HG02884 (cell line): ENCODE results near the gene COG7.
"Not testable (repeated sequence)": the region's sequence is repeated elsewhere in the genome, so short reads cannot be mapped to it uniquely, and the experiment has no call there.

ENCODE experiments used
- ATAC-seq: cut with Tn5 transposase; IDR thresholded peaks from one replicate; pipeline ENCODE4 v1.9.1; 2021; ENCODE audit warnings: mild to moderate bottlenecking, moderate library complexity; ENCODE audit not compliant: unreplicated experiment

COG7 gene

GRCh38 chr16:23478566-23478965 lies 25.6 kb upstream of the COG7 start:
- no peak for ATAC-seq

- ATAC-seq = no peak
Measured at GRCh38 chr16:23476289-23476688, 23.3 kb upstream of the COG7 start.

- no peak for ATAC-seq
Measured at GRCh38 chr16:23469814-23470213, 16.8 kb upstream of the COG7 start.

GRCh38 chr16:23466162-23466885 lies 13.3 kb upstream of the COG7 start:
- ATAC-seq = no peak

- no peak for ATAC-seq
Measured at GRCh38 chr16:23465179-23465578, 12.2 kb upstream of the COG7 start.

GRCh38 chr16:23464196-23464595 lies 11.2 kb upstream of the COG7 start:
- ATAC-seq = no peak

GRCh38 chr16:23462994-23463393 lies 10.0 kb upstream of the COG7 start:
- ATAC-seq = not testable (repeated sequence)

GRCh38 chr16:23453338-23454052 lies 506 bp upstream of the COG7 start:
- ATAC-seq = no peak

- ATAC-seq = no peak
Measured at GRCh38 chr16:23452221-23452571, 793 bp downstream of the COG7 start.

GRCh38 chr16:23448392-23448791 lies 4.6 kb downstream of the COG7 start:
- no peak for ATAC-seq

GRCh38 chr16:23437542-23437941 lies 15.4 kb downstream of the COG7 start:
- not testable (repeated sequence) for ATAC-seq

GRCh38 chr16:23436951-23437350 lies 16.0 kb downstream of the COG7 start:
- no peak for ATAC-seq

GRCh38 chr16:23435500-23435899 lies 17.5 kb downstream of the COG7 start:
- ATAC-seq = no peak

- ATAC-seq = no peak
Measured at GRCh38 chr16:23434380-23434779, 18.6 kb downstream of the COG7 start.

GRCh38 chr16:23433261-23433920 lies 19.6 kb downstream of the COG7 start:
- no peak for ATAC-seq

- ATAC-seq = no peak
Measured at GRCh38 chr16:23432176-23433128, 20.5 kb downstream of the COG7 start.

- ATAC-seq = no peak
Measured at GRCh38 chr16:23428351-23428750, 24.6 kb downstream of the COG7 start.

GRCh38 chr16:23424292-23424958 lies 28.6 kb downstream of the COG7 start:
- ATAC-seq = no peak

GRCh38 chr16:23423496-23424049 lies 29.4 kb downstream of the COG7 start:
- ATAC-seq = no peak

- ATAC-seq = no peak
Measured at GRCh38 chr16:23420011-23420410, 33.0 kb downstream of the COG7 start.
